Measurements from ENCODE around the gene IQGAP3. TPM values are rescaled to one million over a fixed set of nuclear protein-coding genes. Genes with fewer than 3 reads are reported as not detected.

The IQGAP3 gene
- polyA plus RNA-seq, 3 donors, result 0.03 to 0.24 TPM; not detected in 1

- DNase-seq, result no peak
- no peak overlapping the region for H2AFZ ChIP-seq (ENCODE audit: insufficient read depth, low read depth, low read length, poor library complexity, severe bottlenecking)
- H3K9ac ChIP-seq (ENCODE audit: insufficient read depth, low read length, poor library complexity, severe bottlenecking), result no peak overlapping the region
- no peaks in the 10 kb centered on the region for H4K20me1 ChIP-seq (ENCODE audit: insufficient read depth, low read length)
- no peak overlapping the region for H3K4me3 ChIP-seq (replicated peaks in 1 of 3; ENCODE audit: low read depth in 2 of 3, low read length in 3 of 3)
- intact Hi-C loops (cut with micrococcal nuclease), result no loop called here
- H3K79me2 ChIP-seq (ENCODE audit: insufficient read depth, low read length), result no peaks in the 10 kb centered on the region
- Mint-ChIP-seq H3K27ac (peak overlapping the region in 1 of 7 donors; percentile 28), H3K4me3 (no peak overlapping the region), H3K27me3 (ENCODE audit: low read depth in 3 of 3) (no peaks in the 10 kb centered on the region), H3K36me3 (peaks cover 0 to 4% of the 10 kb centered on the region in 2 donors), H3K4me1 (peaks cover 36% of the 10 kb centered on the region), H3K9me3 (no peaks in the 10 kb centered on the region)
- peaks cover 32 to 41% of the 10 kb centered on the region in 2 donors for H3K4me1 ChIP-seq (ENCODE audit: control insufficient read depth in 1 of 2, insufficient read depth in 2 of 2, low read length in 2 of 2)
- H3K4me2 ChIP-seq (replicated peaks; ENCODE audit: extremely low read depth, low read length, poor library complexity, severe bottlenecking), result no peak overlapping the region
- TF ChIP-seq CTCF (IDR thresholded peaks at IDR 0.05), result no peak
- no peak overlapping the region for H3K27ac ChIP-seq (ENCODE audit: low read depth in 1 of 2, low read length in 2 of 2)
- no peaks in the 10 kb centered on the region for H3K36me3 ChIP-seq (replicated peaks in 1 of 2; ENCODE audit: control insufficient read depth in 1 of 2, insufficient read depth in 2 of 2, low read length in 2 of 2)
- no peaks in the 10 kb centered on the region for H3K27me3 ChIP-seq (ENCODE audit: control insufficient read depth in 2 of 2, insufficient read depth in 2 of 2, low read length in 2 of 2)
- H3K9me3 ChIP-seq (replicated peaks in 1 of 2; ENCODE audit: control insufficient read depth in 1 of 2, insufficient read depth in 1 of 2, low read length in 2 of 2), result no peaks in the 10 kb centered on the region
Measured at GRCh38 chr1:156522443-156522970, 49.9 kb downstream of the IQGAP3 start.

GRCh38 chr1:156517748-156518147 lies 54.6 kb downstream of the IQGAP3 start:
- Histone ChIP-seq H3K9me3 (replicated peaks in 1 of 2; ENCODE audit: control insufficient read depth in 1 of 2, insufficient read depth in 1 of 2, low read length in 2 of 2) (no peaks in the 10 kb centered on the region), H3K9ac (ENCODE audit: insufficient read depth, low read length, poor library complexity, severe bottlenecking) (no peak overlapping the region), H3K4me2 (replicated peaks; ENCODE audit: extremely low read depth, low read length, poor library complexity, severe bottlenecking) (no peak overlapping the region), H2AFZ (ENCODE audit: insufficient read depth, low read depth, low read length, poor library complexity, severe bottlenecking) (no peak overlapping the region), H3K4me1 (ENCODE audit: control insufficient read depth in 1 of 2, insufficient read depth in 2 of 2, low read length in 2 of 2) (peaks cover 7 to 24% of the 10 kb centered on the region in 2 donors), H3K79me2 (ENCODE audit: insufficient read depth, low read length) (no peaks in the 10 kb centered on the region), H3K4me3 (replicated peaks in 1 of 3; ENCODE audit: low read depth in 2 of 3, low read length in 3 of 3) (no peak overlapping the region), H4K20me1 (ENCODE audit: insufficient read depth, low read length) (no peaks in the 10 kb centered on the region), H3K27me3 (ENCODE audit: control insufficient read depth in 2 of 2, insufficient read depth in 2 of 2, low read length in 2 of 2) (no peaks in the 10 kb centered on the region), H3K36me3 (replicated peaks in 1 of 2; ENCODE audit: control insufficient read depth in 1 of 2, insufficient read depth in 2 of 2, low read length in 2 of 2) (no peaks in the 10 kb centered on the region), H3K27ac (ENCODE audit: low read depth in 1 of 2, low read length in 2 of 2) (no peak overlapping the region)
- Mint-ChIP-seq H3K27ac (no peak overlapping the region), H3K4me3 (no peak overlapping the region), H3K9me3 (peaks cover 0 to 12% (median 0%) of the 10 kb centered on the region in 7 donors), H3K27me3 (ENCODE audit: low read depth in 3 of 3) (peaks cover 0 to 4% (median 0%) of the 10 kb centered on the region in 3 donors), H3K36me3 (peaks cover 0 to 2% of the 10 kb centered on the region in 2 donors), H3K4me1 (peaks cover 22% of the 10 kb centered on the region)
- intact Hi-C loops (cut with micrococcal nuclease), result no loop called here
- no peak for DNase-seq
- 0% methylated on average over 1 of the region's 4 CpGs for WGBS (ENCODE audit: insufficient coverage)
- no peak for TF ChIP-seq CTCF (IDR thresholded peaks at IDR 0.05)
